ENCODE results near the gene EGFR.

DNA sequence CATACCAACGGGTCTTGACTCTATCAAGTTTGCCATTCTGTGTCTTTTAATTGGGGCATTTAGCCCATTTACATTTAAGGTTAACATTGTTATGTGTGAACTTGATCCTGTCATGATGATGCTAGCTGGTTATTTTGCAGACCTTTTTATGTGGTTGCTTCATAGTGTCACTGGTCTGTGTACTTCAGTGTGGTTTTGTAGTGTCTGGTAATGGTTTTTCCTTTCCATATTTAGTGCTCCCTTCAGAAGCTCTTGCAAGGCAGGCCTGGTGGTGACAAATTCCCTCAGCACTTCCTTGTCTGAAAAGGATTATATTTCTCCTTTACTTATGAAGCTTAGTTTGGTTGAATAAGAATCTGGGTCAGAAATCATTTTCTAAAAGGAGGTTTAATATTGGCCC, 211.2 kb downstream of the EGFR start:
- TF ChIP-seq CTCF (IDR thresholded peaks at IDR 0.05; ENCODE audit: low read depth, low read length): no peak
- no peak for TF ChIP-seq EZH2phosphoT487 (IDR thresholded peaks at IDR 0.05; ENCODE audit: low read depth)
